ENCODE data around the gene VDAC1. TPM values are rescaled to one million over a fixed set of nuclear protein-coding genes. Genes with fewer than 3 reads are reported as not detected.
"Not testable (repeated sequence)": the region's sequence is repeated elsewhere in the genome, so short reads cannot be mapped to it uniquely, and the experiment has no call there.

VDAC1 gene
- polyA plus RNA-seq, 1 donor, result 255 TPM

GRCh38 chr5:134046330-134046729 lies 41.6 kb upstream of the VDAC1 start:
- no CpG with 5 or more reads among the region's 4 CpGs for WGBS (ENCODE audit: insufficient coverage, low lambda C conversion rate)
- Histone ChIP-seq H3K4me3 (ENCODE audit: low read length) (no peak overlapping the region), H3K9me3 (ENCODE audit: control insufficient read depth, low read depth, low read length) (no peaks in the 10 kb centered on the region), H3K27ac (ENCODE audit: low read length) (no peak overlapping the region), H3K4me1 (ENCODE audit: control insufficient read depth, insufficient read depth, low read length) (no peaks in the 10 kb centered on the region), H3K36me3 (ENCODE audit: control insufficient read depth, insufficient read depth, low read length) (no peaks in the 10 kb centered on the region), H3K27me3 (ENCODE audit: control insufficient read depth, insufficient read depth, low read length) (no peaks in the 10 kb centered on the region)
- no peak for DNase-seq

GRCh38 chr5:134043793-134044792 lies 39.3 kb upstream of the VDAC1 start:
- Histone ChIP-seq H3K27me3 (ENCODE audit: control insufficient read depth, insufficient read depth, low read length) (no peaks in the 10 kb centered on the region), H3K4me3 (ENCODE audit: low read length) (no peak overlapping the region), H3K4me1 (ENCODE audit: control insufficient read depth, insufficient read depth, low read length) (no peaks in the 10 kb centered on the region), H3K9me3 (ENCODE audit: control insufficient read depth, low read depth, low read length) (no peaks in the 10 kb centered on the region), H3K36me3 (ENCODE audit: control insufficient read depth, insufficient read depth, low read length) (no peaks in the 10 kb centered on the region), H3K27ac (ENCODE audit: low read length) (no peak overlapping the region)
- no peak for DNase-seq
- 100% methylated on average over 1 of the region's 18 CpGs for WGBS (ENCODE audit: insufficient coverage, low lambda C conversion rate)

- Histone ChIP-seq H3K36me3 (ENCODE audit: control insufficient read depth, insufficient read depth, low read length) (no peaks in the 10 kb centered on the region), H3K27ac (ENCODE audit: low read length) (no peak overlapping the region), H3K27me3 (ENCODE audit: control insufficient read depth, insufficient read depth, low read length) (no peaks in the 10 kb centered on the region), H3K9me3 (ENCODE audit: control insufficient read depth, low read depth, low read length) (no peaks in the 10 kb centered on the region), H3K4me3 (ENCODE audit: low read length) (no peak overlapping the region), H3K4me1 (ENCODE audit: control insufficient read depth, insufficient read depth, low read length) (peaks cover 11% of the 10 kb centered on the region)
- DNase-seq, result no peak
- WGBS (ENCODE audit: insufficient coverage, low lambda C conversion rate), result no CpG with 5 or more reads among the region's 11 CpGs
These were observed 37.0 kb upstream of the VDAC1 start for GRCh38 chr5:134041570-134042411.

GRCh38 chr5:134038138-134038537 lies 33.4 kb upstream of the VDAC1 start:
- no CpG with 5 or more reads among the region's 3 CpGs for WGBS (ENCODE audit: insufficient coverage, low lambda C conversion rate)
- peak in 1 of 2 donors; percentile 31 for DNase-seq
- Histone ChIP-seq H3K36me3 (ENCODE audit: control insufficient read depth, insufficient read depth, low read length) (no peaks in the 10 kb centered on the region), H3K4me3 (ENCODE audit: low read length) (no peak overlapping the region), H3K27ac (ENCODE audit: low read length) (no peak overlapping the region), H3K9me3 (ENCODE audit: control insufficient read depth, low read depth, low read length) (no peaks in the 10 kb centered on the region), H3K4me1 (ENCODE audit: control insufficient read depth, insufficient read depth, low read length) (peaks cover 11% of the 10 kb centered on the region), H3K27me3 (ENCODE audit: control insufficient read depth, insufficient read depth, low read length) (no peaks in the 10 kb centered on the region)

- H3K36me3 ChIP-seq (ENCODE audit: control insufficient read depth, insufficient read depth, low read length), result no peaks in the 10 kb centered on the region
- no peak overlapping the region for H3K4me3 ChIP-seq (ENCODE audit: low read length)
- H3K4me1 ChIP-seq (ENCODE audit: control insufficient read depth, insufficient read depth, low read length), result peaks cover 11% of the 10 kb centered on the region
- no CpG with 5 or more reads among the region's 2 CpGs for WGBS (ENCODE audit: insufficient coverage, low lambda C conversion rate)
- H3K27me3 ChIP-seq (ENCODE audit: control insufficient read depth, insufficient read depth, low read length), result no peaks in the 10 kb centered on the region
- H3K9me3 ChIP-seq (ENCODE audit: control insufficient read depth, low read depth, low read length), result no peaks in the 10 kb centered on the region
- H3K27ac ChIP-seq (ENCODE audit: low read length), result peak overlapping the region; percentile 32
- peak; percentile 45 to 47 for DNase-seq
These were observed 32.4 kb upstream of the VDAC1 start for GRCh38 chr5:134037160-134037559.

GRCh38 chr5:134034326-134034725 lies 29.6 kb upstream of the VDAC1 start:
- no peaks in the 10 kb centered on the region for H3K9me3 ChIP-seq (ENCODE audit: control insufficient read depth, low read depth, low read length)
- no peak for DNase-seq
- no CpG with 5 or more reads among the region's 18 CpGs for WGBS (ENCODE audit: insufficient coverage, low lambda C conversion rate)

GRCh38 chr5:134030303-134030964 lies 25.7 kb upstream of the VDAC1 start:
- not testable (repeated sequence) for H3K4me3 ChIP-seq (ENCODE audit: low read length); DNase-seq; H3K27me3 ChIP-seq (ENCODE audit: control insufficient read depth, insufficient read depth, low read length); H3K9me3 ChIP-seq (ENCODE audit: control insufficient read depth, low read depth, low read length); H3K27ac ChIP-seq (ENCODE audit: low read length); H3K36me3 ChIP-seq (ENCODE audit: control insufficient read depth, insufficient read depth, low read length)
- peaks cover 23% of the 10 kb centered on the region for H3K4me1 ChIP-seq (ENCODE audit: control insufficient read depth, insufficient read depth, low read length)
- WGBS (ENCODE audit: insufficient coverage, low lambda C conversion rate), result no CpG with 5 or more reads among the region's 4 CpGs

More at GRCh38 chr5:134034326-134034725, 29.6 kb upstream of the VDAC1 start:
- Histone ChIP-seq H3K27ac (ENCODE audit: low read length) (no peak overlapping the region), H3K27me3 (ENCODE audit: control insufficient read depth, insufficient read depth, low read length) (no peaks in the 10 kb centered on the region), H3K4me1 (ENCODE audit: control insufficient read depth, insufficient read depth, low read length) (peaks cover 15% of the 10 kb centered on the region), H3K36me3 (ENCODE audit: control insufficient read depth, insufficient read depth, low read length) (no peaks in the 10 kb centered on the region), H3K4me3 (ENCODE audit: low read length) (no peak overlapping the region)

- peaks cover 23% of the 10 kb centered on the region for H3K4me1 ChIP-seq (ENCODE audit: control insufficient read depth, insufficient read depth, low read length)
- no CpG with 5 or more reads among the region's 2 CpGs for WGBS (ENCODE audit: insufficient coverage, low lambda C conversion rate)
- no peak overlapping the region for H3K4me3 ChIP-seq (ENCODE audit: low read length)
- H3K9me3 ChIP-seq (ENCODE audit: control insufficient read depth, low read depth, low read length), result no peaks in the 10 kb centered on the region
- no peaks in the 10 kb centered on the region for H3K27me3 ChIP-seq (ENCODE audit: control insufficient read depth, insufficient read depth, low read length)
- H3K27ac ChIP-seq (ENCODE audit: low read length), result peak overlapping the region; percentile 67
- peak; percentile 83 for DNase-seq
- H3K36me3 ChIP-seq (ENCODE audit: control insufficient read depth, insufficient read depth, low read length), result no peaks in the 10 kb centered on the region
These were observed 24.4 kb upstream of the VDAC1 start for GRCh38 chr5:134029156-134029555.

- Histone ChIP-seq H3K9me3 (ENCODE audit: control insufficient read depth, low read depth, low read length) (no peaks in the 10 kb centered on the region), H3K4me1 (ENCODE audit: control insufficient read depth, insufficient read depth, low read length) (peaks cover 23% of the 10 kb centered on the region), H3K27me3 (ENCODE audit: control insufficient read depth, insufficient read depth, low read length) (no peaks in the 10 kb centered on the region), H3K27ac (ENCODE audit: low read length) (peak overlapping the region; percentile 67), H3K36me3 (ENCODE audit: control insufficient read depth, insufficient read depth, low read length) (no peaks in the 10 kb centered on the region), H3K4me3 (ENCODE audit: low read length) (no peak overlapping the region)
- no CpG with 5 or more reads among the region's 3 CpGs for WGBS (ENCODE audit: insufficient coverage, low lambda C conversion rate)
- no peak for DNase-seq
These were observed 23.7 kb upstream of the VDAC1 start for GRCh38 chr5:134028496-134028895.

- H3K9me3 ChIP-seq (ENCODE audit: control insufficient read depth, low read depth, low read length), result no peaks in the 10 kb centered on the region
- peak overlapping the region; percentile 48 for H3K27ac ChIP-seq (ENCODE audit: low read length)
- peaks cover 23% of the 10 kb centered on the region for H3K4me1 ChIP-seq (ENCODE audit: control insufficient read depth, insufficient read depth, low read length)
- no CpG with 5 or more reads among the region's 5 CpGs for WGBS (ENCODE audit: insufficient coverage, low lambda C conversion rate)
- H3K27me3 ChIP-seq (ENCODE audit: control insufficient read depth, insufficient read depth, low read length), result no peaks in the 10 kb centered on the region
- no peak for DNase-seq
- no peaks in the 10 kb centered on the region for H3K36me3 ChIP-seq (ENCODE audit: control insufficient read depth, insufficient read depth, low read length)
- H3K4me3 ChIP-seq (ENCODE audit: low read length), result no peak overlapping the region
These were observed 22.5 kb upstream of the VDAC1 start for GRCh38 chr5:134027288-134027615.

Data from large intestine (tissue), 3 donors.